GDM1 (cell line): ENCODE data around the gene PTBP1.

Experiments
- DNase-seq: peaks from one replicate; lab custom pipeline; 2025; lab: John Stamatoyannopoulos, UW

PTBP1 gene

GRCh38 chr19:797528-798414 is 519 bp downstream of the PTBP1 start:
- DNase-seq: peak; percentile 85

GRCh38 chr19:798415-799075 is 1.3 kb downstream of the PTBP1 start:
- DNase-seq: no peak

GRCh38 chr19:799076-799881 is 2.0 kb downstream of the PTBP1 start:
- no peak for DNase-seq

- no peak for DNase-seq
These were observed 3.2 kb downstream of the PTBP1 start for GRCh38 chr19:800360-801029.

- DNase-seq: no peak
These were observed 4.0 kb downstream of the PTBP1 start for GRCh38 chr19:801030-801860.

- no peak for DNase-seq
These were observed 4.7 kb downstream of the PTBP1 start for GRCh38 chr19:801861-802497.

- DNase-seq: no peak
These were observed 5.3 kb downstream of the PTBP1 start for GRCh38 chr19:802498-803098.

- DNase-seq: no peak
These were observed 5.9 kb downstream of the PTBP1 start for GRCh38 chr19:803099-803561.

- no peak for DNase-seq
These were observed 6.6 kb downstream of the PTBP1 start for GRCh38 chr19:803686-804418.

- DNase-seq: no peak
These were observed 7.3 kb downstream of the PTBP1 start for GRCh38 chr19:804419-805165.

- DNase-seq: no peak
These were observed 7.9 kb downstream of the PTBP1 start for GRCh38 chr19:805166-805551.

- no peak for DNase-seq
These were observed 8.6 kb downstream of the PTBP1 start for GRCh38 chr19:805600-806550.

- no peak for DNase-seq
These were observed 9.7 kb downstream of the PTBP1 start for GRCh38 chr19:806815-807421.

- no peak for DNase-seq
These were observed 10.6 kb downstream of the PTBP1 start for GRCh38 chr19:807627-808422.

GRCh38 chr19:808423-808775 is 11.1 kb downstream of the PTBP1 start:
- no peak for DNase-seq
